ENCODE results near the gene DTX4. TPM values are rescaled to one million over a fixed set of nuclear protein-coding genes. Genes with fewer than 3 reads are reported as not detected.

The DTX4 gene
- total RNA-seq, 1 donor: 4.7 TPM

- no peak overlapping the region for H3K4me3 ChIP-seq (ENCODE audit: low read depth, low read length)
- no peak for TF ChIP-seq CTCF (IDR thresholded peaks at IDR 0.05; ENCODE audit: insufficient read depth, low read depth, low read length)
- no peak for DNase-seq (ENCODE audit: low read depth)
Observed at GRCh38 chr11:59179121-59179520, 7.2 kb downstream of the DTX4 start.

DNA sequence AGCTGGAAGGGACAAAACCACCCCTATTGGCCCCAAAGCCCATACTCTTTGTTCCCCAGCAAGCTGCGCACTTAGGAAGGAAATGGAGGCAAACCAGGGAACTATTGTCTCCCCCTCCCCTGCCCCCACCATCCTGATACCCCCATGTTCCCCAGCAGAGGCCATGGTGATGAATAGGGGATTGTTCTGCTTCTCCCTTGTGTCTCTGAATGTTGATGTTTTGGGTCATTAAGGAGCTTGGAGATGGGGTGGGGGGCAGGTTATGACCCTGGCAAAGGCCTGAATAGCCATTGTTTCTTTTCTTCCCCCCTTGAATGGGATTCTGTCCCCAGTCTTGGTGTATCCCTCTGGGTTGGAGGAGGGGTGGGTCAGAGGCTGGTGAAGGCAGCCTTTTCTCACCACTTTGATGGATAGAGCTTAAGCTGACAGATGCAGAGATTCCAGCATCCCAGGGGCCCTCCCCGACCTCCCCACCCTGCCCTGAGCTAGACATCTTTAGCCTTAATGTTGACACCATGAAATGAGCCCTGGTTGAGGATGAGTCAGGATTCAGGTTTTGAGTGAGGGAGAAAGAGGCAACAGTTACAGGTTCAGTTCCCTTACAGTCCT, 8.3 kb downstream of the DTX4 start:
- no peak for TF ChIP-seq CTCF (IDR thresholded peaks at IDR 0.05; ENCODE audit: insufficient read depth, low read depth, low read length)
- H3K4me3 ChIP-seq (ENCODE audit: low read depth, low read length): no peak overlapping the region
- DNase-seq (ENCODE audit: low read depth): no peak

DNA sequence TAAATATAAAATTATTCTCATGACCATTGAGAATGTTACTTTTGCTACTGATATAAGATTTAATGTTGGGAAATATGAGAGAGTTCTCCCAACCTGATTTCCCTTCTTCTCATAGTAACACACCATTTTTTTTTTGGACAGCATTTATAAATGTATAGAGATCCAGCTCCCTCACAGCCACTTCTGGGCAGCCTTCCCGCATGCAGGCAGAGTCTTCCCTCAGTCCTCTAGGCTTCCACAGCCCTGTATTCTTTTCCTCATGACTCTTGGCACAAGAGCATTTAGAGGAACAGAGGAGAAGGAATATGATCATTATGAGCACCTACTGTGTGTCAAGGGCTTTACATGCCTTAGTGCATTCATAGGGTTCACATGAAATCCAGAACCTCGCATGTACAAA, 9.0 kb downstream of the DTX4 start:
- no peak for TF ChIP-seq CTCF (IDR thresholded peaks at IDR 0.05; ENCODE audit: insufficient read depth, low read depth, low read length)
- no peak overlapping the region for H3K4me3 ChIP-seq (ENCODE audit: low read depth, low read length)
- DNase-seq (ENCODE audit: low read depth): no peak

- DNase-seq (ENCODE audit: low read depth): no peak
- no peak for TF ChIP-seq CTCF (IDR thresholded peaks at IDR 0.05; ENCODE audit: insufficient read depth, low read depth, low read length)
- no peak overlapping the region for H3K4me3 ChIP-seq (ENCODE audit: low read depth, low read length)
Observed at GRCh38 chr11:59181746-59182456, 10.0 kb downstream of the DTX4 start.

DNA sequence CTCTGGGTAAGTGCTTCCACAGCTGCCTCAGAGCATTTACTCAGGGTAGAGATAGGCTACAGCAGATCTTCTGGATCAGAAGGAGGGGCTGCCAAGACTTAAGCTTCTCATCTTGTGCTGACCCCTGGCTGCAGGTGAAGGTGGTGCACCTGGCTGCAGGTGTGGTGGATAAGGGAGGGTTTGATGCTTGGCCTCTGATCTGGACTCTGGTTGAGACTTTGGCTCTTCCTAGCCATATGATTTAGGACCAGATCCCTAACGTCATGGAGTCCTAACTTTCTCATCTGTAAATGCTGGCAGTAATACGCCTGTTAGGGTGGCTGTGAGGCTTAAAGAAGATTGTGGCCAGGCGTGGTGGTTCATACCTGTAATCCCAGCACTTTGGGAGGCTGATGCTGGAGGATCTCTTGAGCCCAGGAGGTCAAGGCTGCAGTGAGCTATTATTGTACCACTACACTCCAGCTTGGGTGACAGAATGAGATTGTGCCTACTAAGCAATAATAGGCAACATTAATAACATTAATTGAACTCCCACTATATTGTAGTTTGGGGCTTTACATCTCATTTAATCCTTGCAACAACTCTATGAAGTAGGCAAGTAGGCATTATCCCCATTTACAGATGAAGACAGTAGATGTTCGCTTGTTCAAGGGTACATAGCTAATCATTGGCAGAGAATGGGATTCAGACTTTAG, 10.7 kb downstream of the DTX4 start:
- DNase-seq (ENCODE audit: low read depth): no peak
- TF ChIP-seq CTCF (IDR thresholded peaks at IDR 0.05; ENCODE audit: insufficient read depth, low read depth, low read length): peak; percentile 19
- H3K4me3 ChIP-seq (ENCODE audit: low read depth, low read length): no peak overlapping the region

DNA sequence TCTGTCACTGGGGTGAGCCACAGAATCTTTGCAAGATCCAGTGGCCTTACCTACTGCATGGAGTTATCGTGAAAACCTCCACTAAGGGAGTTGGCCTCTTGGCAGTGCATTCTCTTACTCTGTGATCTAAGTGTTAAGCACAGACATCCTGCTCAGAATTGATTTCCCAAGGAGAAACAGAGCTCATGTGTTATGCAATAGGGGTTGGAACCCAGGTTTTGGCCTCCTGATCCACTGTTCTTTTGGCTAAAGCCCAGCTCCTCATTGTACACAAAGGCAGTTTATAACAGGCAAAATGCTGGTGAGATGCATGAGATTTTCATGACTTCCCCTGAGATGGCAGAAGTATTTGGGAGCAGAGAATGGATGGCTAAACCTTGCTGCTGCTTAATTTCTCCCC, 11.8 kb downstream of the DTX4 start:
- no peak overlapping the region for H3K4me3 ChIP-seq (ENCODE audit: low read depth, low read length)
- TF ChIP-seq CTCF (IDR thresholded peaks at IDR 0.05; ENCODE audit: insufficient read depth, low read depth, low read length): no peak
- DNase-seq (ENCODE audit: low read depth): peak; percentile 68
